Measurements from ENCODE around the gene ALX4.

DNA sequence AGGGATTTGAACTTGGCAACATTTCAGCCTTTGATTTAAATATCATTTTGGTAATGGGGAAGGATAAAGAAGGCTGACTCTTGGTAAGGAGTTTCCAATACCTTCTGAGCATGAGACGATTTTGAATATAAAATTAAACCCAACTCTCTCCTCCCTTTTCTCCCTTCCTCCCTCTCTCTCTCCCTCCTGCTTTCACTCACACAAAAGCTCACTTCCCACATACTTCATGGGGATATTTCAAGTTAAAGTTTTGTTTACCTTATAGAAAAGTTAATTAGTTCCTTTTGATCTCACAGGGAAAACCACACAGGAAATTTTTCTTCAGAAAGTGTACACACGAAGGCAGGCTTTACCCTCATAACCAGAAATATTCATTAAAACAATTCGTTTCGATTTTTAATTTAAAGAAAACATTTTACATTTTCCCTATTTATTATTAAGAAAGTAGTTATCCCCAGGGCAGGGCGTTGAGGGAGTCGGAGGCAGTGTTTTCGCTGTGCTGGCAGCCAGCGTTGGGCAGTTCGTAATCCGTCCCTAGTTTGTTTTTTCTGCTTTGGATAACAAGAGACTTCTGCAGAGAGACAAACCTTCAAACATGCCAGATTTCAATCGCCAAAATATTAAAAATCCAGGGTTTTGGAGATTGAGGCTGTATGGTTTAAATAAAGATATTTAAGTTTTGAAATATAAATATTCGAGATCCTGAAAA lies 25.3 kb upstream of the ALX4 start:
- TF ChIP-seq, protein P1, sequence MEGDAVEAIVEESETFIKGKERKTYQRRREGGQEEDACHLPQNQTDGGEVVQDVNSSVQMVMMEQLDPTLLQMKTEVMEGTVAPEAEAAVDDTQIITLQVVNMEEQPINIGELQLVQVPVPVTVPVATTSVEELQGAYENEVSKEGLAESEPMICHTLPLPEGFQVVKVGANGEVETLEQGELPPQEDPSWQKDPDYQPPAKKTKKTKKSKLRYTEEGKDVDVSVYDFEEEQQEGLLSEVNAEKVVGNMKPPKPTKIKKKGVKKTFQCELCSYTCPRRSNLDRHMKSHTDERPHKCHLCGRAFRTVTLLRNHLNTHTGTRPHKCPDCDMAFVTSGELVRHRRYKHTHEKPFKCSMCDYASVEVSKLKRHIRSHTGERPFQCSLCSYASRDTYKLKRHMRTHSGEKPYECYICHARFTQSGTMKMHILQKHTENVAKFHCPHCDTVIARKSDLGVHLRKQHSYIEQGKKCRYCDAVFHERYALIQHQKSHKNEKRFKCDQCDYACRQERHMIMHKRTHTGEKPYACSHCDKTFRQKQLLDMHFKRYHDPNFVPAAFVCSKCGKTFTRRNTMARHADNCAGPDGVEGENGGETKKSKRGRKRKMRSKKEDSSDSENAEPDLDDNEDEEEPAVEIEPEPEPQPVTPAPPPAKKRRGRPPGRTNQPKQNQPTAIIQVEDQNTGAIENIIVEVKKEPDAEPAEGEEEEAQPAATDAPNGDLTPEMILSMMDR (IDR thresholded peaks at IDR 0.05) = no peak
- no peak for TF ChIP-seq POLR2A (IDR thresholded peaks at IDR 0.05)
